HG02759 (cell line): Measurements from ENCODE around the gene UFSP1.
"Not testable (repeated sequence)": the region's sequence is repeated elsewhere in the genome, so short reads cannot be mapped to it uniquely, and the experiment has no call there.

ENCODE experiments used
- ATAC-seq: cut with Tn5 transposase; IDR thresholded peaks from one replicate; pipeline ENCODE4 v1.9.1; 2021; ENCODE audit warnings: mild to moderate bottlenecking, moderate library complexity; ENCODE audit not compliant: unreplicated experiment

Gene UFSP1

DNA sequence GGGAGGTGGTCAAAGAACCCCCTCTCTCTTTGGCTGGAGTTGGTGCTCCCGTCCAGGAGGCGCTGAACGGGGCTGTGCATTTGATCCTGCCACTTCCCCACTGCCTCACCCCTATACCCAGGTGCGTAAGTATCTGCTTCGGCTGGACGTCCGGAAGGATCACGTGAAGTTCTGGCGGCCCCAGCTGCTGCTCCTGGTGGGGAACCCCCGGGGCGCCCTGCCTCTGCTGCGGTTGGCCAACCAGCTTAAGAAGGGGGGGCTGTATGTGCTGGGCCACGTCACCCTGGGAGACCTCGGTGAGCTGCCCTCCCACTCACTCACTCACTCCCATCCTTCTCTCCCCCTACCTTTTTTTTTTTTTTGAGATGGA lies 27.9 kb downstream of the UFSP1 start:
- ATAC-seq: no peak

DNA sequence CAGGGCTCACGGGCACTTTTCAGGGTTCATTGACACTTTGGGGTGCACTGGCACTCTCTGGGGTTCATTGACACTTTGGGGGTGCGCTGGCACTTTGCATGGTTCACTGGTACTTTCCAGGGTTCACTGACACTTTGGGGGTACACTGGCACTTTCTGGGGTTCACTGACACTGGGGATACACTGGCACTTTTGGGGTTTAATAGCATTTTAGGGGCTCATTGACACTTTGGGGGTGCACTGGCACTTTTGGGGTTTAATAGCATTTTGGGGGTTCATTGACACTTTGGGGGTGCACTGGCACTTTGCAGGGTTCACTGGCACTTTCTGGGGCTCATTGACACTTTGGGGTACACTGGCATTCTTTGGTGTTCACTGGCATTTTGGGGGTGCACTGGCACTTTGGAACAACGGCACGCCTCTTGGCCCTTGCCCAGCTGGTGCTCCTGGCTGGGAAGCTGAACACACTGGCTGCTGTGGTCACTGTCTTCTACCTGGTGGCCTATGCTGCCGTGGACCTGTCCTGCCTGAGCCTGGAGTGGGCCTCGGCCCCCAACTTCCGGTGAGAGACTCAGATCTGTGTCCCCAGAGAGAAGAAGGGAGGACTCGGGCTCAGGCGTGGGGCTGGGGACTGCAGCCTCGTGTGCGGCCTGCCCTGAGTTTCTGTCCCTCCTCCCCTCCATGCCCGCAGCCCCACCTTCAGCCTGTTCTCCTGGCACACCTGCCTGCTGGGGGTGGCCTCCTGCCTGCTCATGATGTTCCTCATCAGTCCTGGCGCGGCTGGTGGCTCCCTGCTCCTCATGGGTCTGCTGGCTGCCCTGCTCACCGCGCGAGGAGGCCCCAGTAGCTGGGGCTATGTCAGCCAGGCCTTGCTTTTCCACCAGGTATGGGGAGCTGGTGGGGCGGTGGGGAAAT lies 28.6 kb downstream of the UFSP1 start:
- ATAC-seq: no peak

DNA sequence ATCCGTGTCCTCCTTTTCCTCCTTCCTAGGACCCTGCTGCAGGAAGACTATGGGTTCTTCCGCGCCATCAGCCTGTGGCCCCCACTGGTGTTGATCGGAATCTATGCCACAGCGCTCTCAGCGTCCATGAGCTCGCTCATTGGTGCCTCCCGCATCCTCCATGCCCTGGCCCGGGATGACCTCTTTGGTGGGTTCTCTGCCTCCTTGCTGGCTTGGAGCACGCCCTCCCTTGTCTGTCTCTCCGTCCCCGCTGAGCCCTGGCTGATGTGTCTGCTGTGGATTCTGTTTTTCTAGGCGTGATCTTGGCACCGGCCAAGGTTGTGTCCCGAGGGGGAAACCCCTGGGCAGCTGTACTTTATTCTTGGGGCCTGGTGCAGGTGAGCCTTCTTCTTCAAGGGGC lies 29.7 kb downstream of the UFSP1 start:
- no peak for ATAC-seq

GRCh38 chr7:100856871-100857282 lies 32.6 kb downstream of the UFSP1 start:
- ATAC-seq: no peak

GRCh38 chr7:100855515-100855914 lies 34.0 kb downstream of the UFSP1 start:
- no peak for ATAC-seq

DNA sequence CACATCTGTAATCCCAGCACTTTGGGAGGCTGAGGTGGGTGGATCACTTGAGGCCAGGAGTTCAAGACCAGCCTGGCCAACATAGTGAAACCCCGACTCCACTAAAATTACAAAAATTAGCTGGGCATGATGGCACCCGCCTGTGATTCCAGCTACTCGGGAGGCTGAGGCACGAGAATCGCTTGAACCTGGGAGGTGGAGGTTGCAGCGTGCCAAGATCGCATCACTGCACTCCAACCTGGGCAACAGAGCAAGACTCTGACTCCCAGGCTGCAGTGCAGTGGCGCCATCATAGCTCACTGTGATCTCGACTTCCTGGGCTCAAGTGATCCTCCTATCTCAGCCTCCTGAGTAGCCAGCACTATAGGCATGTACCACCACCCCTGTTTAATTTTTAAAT lies 34.6 kb downstream of the UFSP1 start:
- not testable (repeated sequence) for ATAC-seq

DNA sequence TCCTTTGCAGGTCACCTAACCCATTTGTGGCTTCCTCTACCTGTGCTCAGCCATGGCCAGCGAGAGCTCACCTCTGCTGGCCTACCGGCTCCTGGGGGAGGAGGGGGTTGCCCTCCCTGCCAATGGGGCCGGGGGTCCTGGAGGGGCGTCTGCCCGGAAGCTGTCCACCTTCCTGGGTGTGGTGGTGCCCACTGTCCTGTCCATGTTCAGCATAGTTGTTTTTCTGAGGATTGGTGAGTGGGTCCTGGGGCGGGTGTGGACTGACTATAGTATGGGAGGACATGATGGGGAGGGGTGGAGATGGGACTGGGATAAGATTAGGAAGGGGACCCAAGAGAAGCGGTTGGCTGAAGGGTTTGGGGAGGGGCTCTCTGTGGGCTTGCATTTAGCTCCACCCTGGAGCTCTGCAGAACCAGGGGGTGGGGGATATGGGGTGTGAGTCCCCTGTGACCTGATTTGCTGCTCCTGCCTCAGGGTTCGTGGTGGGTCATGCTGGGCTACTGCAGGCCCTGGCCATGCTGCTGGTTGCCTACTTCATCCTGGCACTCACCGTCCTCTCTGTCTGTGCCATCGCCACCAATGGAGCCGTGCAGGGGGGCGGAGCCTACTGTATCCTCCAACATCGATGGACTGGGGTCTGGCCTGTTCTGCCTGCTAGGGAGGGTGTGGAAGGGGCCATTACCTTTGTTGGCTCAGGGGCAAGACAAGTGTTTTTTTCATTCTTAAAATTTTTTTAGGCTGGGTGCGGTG lies 35.2 kb downstream of the UFSP1 start:
- no peak for ATAC-seq

GRCh38 chr7:100852048-100852872 lies 37.3 kb downstream of the UFSP1 start, which contains the start of gene SLC12A9:
SLC12A9 (plus strand) TSS chr7:100852713; CDS start chr7:100854198, 1,485 bp downstream.
- peak; percentile 96 for ATAC-seq

DNA sequence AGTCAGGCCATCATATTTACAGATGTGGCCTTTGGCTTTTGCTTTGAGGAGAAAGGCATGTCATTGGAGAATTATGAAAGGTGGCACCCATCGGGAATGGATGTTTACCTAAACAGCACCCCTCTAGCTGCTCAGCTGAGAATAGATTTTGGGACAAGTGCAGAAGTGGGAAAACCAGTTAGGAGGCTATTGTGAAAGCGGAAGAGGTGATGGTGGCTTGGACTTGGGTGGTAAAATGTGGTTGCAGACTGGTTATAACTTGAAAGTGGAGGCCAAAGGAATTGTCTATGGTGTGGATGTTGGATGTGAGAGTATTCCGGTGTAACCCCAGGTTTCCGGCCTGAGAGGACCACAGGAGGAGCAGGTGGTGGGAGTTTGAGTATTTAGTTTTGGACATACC lies 42.2 kb downstream of the UFSP1 start:
- ATAC-seq: no peak

DNA sequence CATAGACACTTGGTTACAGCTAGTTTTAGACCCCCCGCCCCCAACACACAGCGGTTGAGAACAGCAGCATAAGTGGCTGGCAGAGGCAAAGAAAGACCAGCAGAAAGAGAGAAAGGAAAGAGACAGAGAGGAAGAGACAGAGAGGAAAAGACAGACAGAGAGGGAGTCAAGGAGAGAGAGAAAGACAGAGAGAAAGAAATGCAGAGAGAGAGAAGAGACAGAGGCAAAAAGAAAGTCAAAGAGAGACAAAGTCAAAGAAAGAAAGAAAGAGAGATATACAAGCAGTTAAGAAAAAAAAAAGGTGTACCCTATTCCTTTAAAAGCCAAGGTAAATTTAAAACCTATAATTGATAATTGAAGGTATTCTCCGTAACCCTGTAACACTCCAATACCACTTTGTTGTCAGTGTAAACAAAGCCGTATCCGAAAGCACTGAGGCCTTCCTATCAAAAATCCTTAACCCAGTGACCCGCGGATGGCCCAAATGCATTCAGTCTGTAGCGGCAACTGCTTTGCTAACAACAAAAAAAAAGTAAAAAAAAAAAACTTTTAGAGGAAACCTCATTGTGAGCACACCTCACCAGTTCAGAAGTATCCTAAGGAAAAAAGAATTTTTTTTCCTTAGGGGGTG lies 48.9 kb downstream of the UFSP1 start:
- ATAC-seq: no peak

GRCh38 chr7:100839361-100839760 lies 50.2 kb downstream of the UFSP1 start:
- ATAC-seq: no peak
